Loucy (cell line): ENCODE results near the gene ANGPTL2.
"Not testable (repeated sequence)": the region's sequence is repeated elsewhere in the genome, so short reads cannot be mapped to it uniquely, and the experiment has no call there.

Experiments used
- H2AFZ ChIP-seq: fragments of 200-600 bp; sonication (generic); 2 replicates; pipeline ENCODE4 v1.6.0; 2016; ENCODE audit warnings: antibody characterized with exemption, mild to moderate bottlenecking, low read length, moderate library complexity
- H3F3A ChIP-seq: fragments of 200-600 bp; 2 replicates; pipeline ENCODE4 v1.6.0; 2016; ENCODE audit warnings: antibody characterized with exemption, low read depth, mild to moderate bottlenecking
- H3K27me3 ChIP-seq: fragments of 200-600 bp; sonication (generic); 2 replicates; pipeline ENCODE4 v1.6.1; 2014; ENCODE audit warnings: low read length, mild to moderate bottlenecking; ENCODE audit not compliant: insufficient read depth, poor library complexity, severe bottlenecking
- H3K36me3 ChIP-seq: fragments of 200-600 bp; sonication (generic); 2 replicates; pipeline ENCODE4 v1.6.1; 2016; ENCODE audit warnings: low read length; ENCODE audit not compliant: insufficient read depth
- H3K4me1 ChIP-seq: fragments of 200-600 bp; sonication (generic); 2 replicates; pipeline ENCODE4 v1.5.1; 2014; ENCODE audit warnings: low read length, mild to moderate bottlenecking; ENCODE audit not compliant: insufficient read depth, poor library complexity, severe bottlenecking
- H3K4me2 ChIP-seq: fragments of 200-600 bp; sonication (generic); 2 replicates; pipeline ENCODE4 v1.6.0; 2014; ENCODE audit warnings: antibody characterized with exemption, low read length, low read depth, mild to moderate bottlenecking; ENCODE audit not compliant: poor library complexity, severe bottlenecking
- H3K4me3 ChIP-seq: fragments of 200-600 bp; sonication (generic); 2 replicates; pipeline ENCODE4 v1.5.1; 2014; ENCODE audit warnings: low read length, mild to moderate bottlenecking, mixed read lengths; ENCODE audit not compliant: poor library complexity, severe bottlenecking
- H3K79me2 ChIP-seq: fragments of 200-600 bp; sonication (generic); 2 replicates; pipeline ENCODE4 v1.6.1; 2014; ENCODE audit warnings: low read length; ENCODE audit not compliant: insufficient read depth
- H3K9ac ChIP-seq: fragments of 200-600 bp; sonication (generic); 2 replicates; pipeline ENCODE4 v1.6.0; 2014; ENCODE audit warnings: mild to moderate bottlenecking, low read depth, low read length, moderate library complexity; ENCODE audit not compliant: poor library complexity, severe bottlenecking
- H3K9me2 ChIP-seq: fragments of 200-600 bp; sonication (generic); replicated peaks from 2 replicates; pipeline ENCODE4 v1.6.1; 2016; ENCODE audit warnings: low read depth, low read length, mixed read lengths
- H3K9me3 ChIP-seq: fragments of 200-600 bp; sonication (generic); 2 replicates; pipeline ENCODE4 v1.6.1; 2014; ENCODE audit warnings: mild to moderate bottlenecking, antibody characterized with exemption, low read length, low read depth; ENCODE audit not compliant: insufficient read depth
- H4K20me1 ChIP-seq: fragments of 200-600 bp; sonication (generic); 2 replicates; pipeline ENCODE4 v1.6.0; 2014; ENCODE audit warnings: antibody characterized with exemption, low read length, mild to moderate bottlenecking; ENCODE audit not compliant: insufficient read depth, poor library complexity, severe bottlenecking
- CTCF ChIP-seq: fragments of 200-600 bp; sonication (generic); conservative IDR thresholded peaks from 2 replicates; pipeline ENCODE4 v1.5.1; 2014; ENCODE audit warnings: mild to moderate bottlenecking, antibody characterized with exemption, low read length
- EZH2phosphoT487 ChIP-seq: fragments of 200-600 bp; IDR thresholded peaks from 2 replicates; pipeline ENCODE4 v1.6.1; 2018; ENCODE audit warnings: antibody characterized with exemption, mild to moderate bottlenecking, moderate library complexity, borderline replicate concordance

ANGPTL2 gene

GRCh38 chr9:127122176-127123063, at the start of gene ANGPTL2:
ANGPTL2 (minus strand) TSS chr9:127122635; CDS start chr9:127108731, 13,904 bp downstream.
- no peaks in the 10 kb centered on the region for H3K27me3 ChIP-seq
- no peaks in the 10 kb centered on the region for H3K4me1 ChIP-seq
- no peaks in the 10 kb centered on the region for H3F3A ChIP-seq
- no peak within 1 kb of the TSS for H3K9ac ChIP-seq
- no peaks in the 10 kb centered on the region for H3K9me2 ChIP-seq
- no peak for TF ChIP-seq EZH2phosphoT487
- TF ChIP-seq CTCF = no peak
- no peaks in the 10 kb centered on the region for H3K9me3 ChIP-seq
- H3K79me2 ChIP-seq = no peaks in the 10 kb centered on the region
- H3K4me2 ChIP-seq = no peak within 1 kb of the TSS
- H3K36me3 ChIP-seq = no peaks in the 10 kb centered on the region
- no peak within 1 kb of the TSS for H2AFZ ChIP-seq
- no peaks in the 10 kb centered on the region for H4K20me1 ChIP-seq
- H3K4me3 ChIP-seq = no peak within 1 kb of the TSS

- H3K4me2 ChIP-seq, H2AFZ ChIP-seq, H3K9me3 ChIP-seq, H3K36me3 ChIP-seq, H4K20me1 ChIP-seq, H3K4me1 ChIP-seq, H3K4me3 ChIP-seq, H3F3A ChIP-seq, H3K9ac ChIP-seq, H3K79me2 ChIP-seq, H3K27me3 ChIP-seq, H3K9me2 ChIP-seq: not testable (repeated sequence)
These were observed 48.9 kb upstream of the ANGPTL2 start for GRCh38 chr9:127171348-127171747.

- no peaks in the 10 kb centered on the region for H4K20me1 ChIP-seq
- H3K4me2 ChIP-seq = no peak overlapping the region
- no peaks in the 10 kb centered on the region for H3F3A ChIP-seq
- peaks cover 7% of the 10 kb centered on the region for H3K4me1 ChIP-seq
- H3K36me3 ChIP-seq = no peaks in the 10 kb centered on the region
- no peak for TF ChIP-seq EZH2phosphoT487
- TF ChIP-seq CTCF = no peak
- no peak overlapping the region for H2AFZ ChIP-seq
- H3K9ac ChIP-seq = no peak overlapping the region
- no peaks in the 10 kb centered on the region for H3K79me2 ChIP-seq
- H3K4me3 ChIP-seq = no peak overlapping the region
- no peaks in the 10 kb centered on the region for H3K27me3 ChIP-seq
- no peaks in the 10 kb centered on the region for H3K9me3 ChIP-seq
- H3K9me2 ChIP-seq = no peaks in the 10 kb centered on the region
These were observed 48.2 kb upstream of the ANGPTL2 start for GRCh38 chr9:127170652-127171051.

GRCh38 chr9:127170103-127170502, 47.7 kb upstream of the ANGPTL2 start:
- no peak overlapping the region for H3K4me3 ChIP-seq
- no peaks in the 10 kb centered on the region for H3K27me3 ChIP-seq
- no peaks in the 10 kb centered on the region for H3K79me2 ChIP-seq
- no peak overlapping the region for H2AFZ ChIP-seq
- H3K9me3 ChIP-seq = no peaks in the 10 kb centered on the region
- H3K4me2 ChIP-seq = no peak overlapping the region
- no peak for TF ChIP-seq EZH2phosphoT487
- TF ChIP-seq CTCF = no peak
- no peaks in the 10 kb centered on the region for H3F3A ChIP-seq
- no peak overlapping the region for H3K9ac ChIP-seq
- no peaks in the 10 kb centered on the region for H3K36me3 ChIP-seq
- no peaks in the 10 kb centered on the region for H4K20me1 ChIP-seq
- H3K4me1 ChIP-seq = peaks cover 7% of the 10 kb centered on the region
- no peaks in the 10 kb centered on the region for H3K9me2 ChIP-seq
